Activated CD4-positive, alpha-beta memory T cell treated with anti-CD3 and anti-CD28 coated beads for 36 hours (primary cell): Measurements from ENCODE around the gene RTL9. TPM values are rescaled to one million over a fixed set of nuclear protein-coding genes. Genes with fewer than 3 reads are reported as not detected.
"Not testable (repeated sequence)": the region's sequence is repeated elsewhere in the genome, so short reads cannot be mapped to it uniquely, and the experiment has no call there.

Source experiments
- CTCF ChIA-PET: fragments of 350-600 bp; sonication (Branson Sonifier 250); formaldehyde crosslinking; loops from one replicate; lab custom pipeline; 2021; ENCODE audit warnings: antibody characterized with exemption, inconsistent platforms; lab: Charles Lee
- POLR2A ChIA-PET: fragments of 350-600 bp; sonication (Branson Sonifier 250); formaldehyde crosslinking; loops from one replicate; lab custom pipeline; 2021; ENCODE audit warnings: antibody characterized with exemption; lab: Charles Lee
- DNase-seq: peaks from one replicate; pipeline ENCODE4 v3.0.0-alpha.2; 2020
- H3K27ac Mint-ChIP-seq: one replicate; pipeline ENCODE4 v1.8.0; 2021; ENCODE audit warnings: mixed read lengths
- H3K27me3 Mint-ChIP-seq: one replicate; pipeline ENCODE4 v1.8.0; 2021; ENCODE audit warnings: mixed read lengths
- H3K36me3 Mint-ChIP-seq: one replicate; pipeline ENCODE4 v1.8.0; 2021; ENCODE audit warnings: mixed read lengths
- H3K4me1 Mint-ChIP-seq: one replicate; pipeline ENCODE4 v1.8.0; 2021; ENCODE audit warnings: low read depth, mixed read lengths
- H3K4me3 Mint-ChIP-seq: one replicate; pipeline ENCODE4 v1.8.0; 2021; ENCODE audit warnings: mild to moderate bottlenecking, mixed read lengths
- H3K9me3 Mint-ChIP-seq: one replicate; pipeline ENCODE4 v1.8.0; 2021; ENCODE audit warnings: mixed read lengths
- intact Hi-C: fragments of 100-400 bp; cut with micrococcal nuclease; formaldehyde crosslinking; loops from one replicate; pipeline ENCODE4 v1.15.1; 2023
- total RNA-seq, 2 experiments: library from RNA; stranded (reverse); gene quantifications; one replicate each; pipeline ENCODE4 v1.2.3, GENCODE V29; 2021

The RTL9 gene
- total RNA-seq, 2 experiments from 2014 or later: 0.05 TPM; not detected in 1

DNA sequence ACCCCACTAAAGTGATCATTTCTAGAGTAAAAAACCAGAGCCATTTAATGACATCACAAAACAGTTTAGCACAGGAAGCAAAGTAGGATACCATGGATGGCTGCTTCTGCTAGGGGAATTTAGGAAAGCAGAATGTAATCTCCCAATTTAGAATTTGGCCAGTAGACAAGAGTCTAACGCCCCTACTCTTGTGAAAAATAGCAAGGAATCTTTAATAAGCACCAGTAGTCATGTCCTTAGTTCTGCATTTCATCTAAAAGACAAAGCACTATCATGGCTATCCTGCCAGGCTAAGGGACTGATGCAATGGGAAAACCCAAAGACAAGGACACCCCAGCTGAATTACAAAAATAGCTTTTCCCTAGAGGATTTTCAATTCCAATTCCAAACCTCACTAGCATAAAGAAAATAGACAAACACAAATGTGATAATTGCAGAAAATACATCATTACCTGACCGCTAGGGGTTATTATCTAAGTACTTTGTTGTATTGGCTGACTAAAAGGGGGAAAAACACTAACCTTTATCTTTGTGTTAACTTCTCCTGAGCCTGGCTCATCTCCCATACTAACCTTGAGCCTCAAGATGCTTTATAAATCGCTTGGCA lies 38.2 kb upstream of the RTL9 start:
- H3K9me3 Mint-ChIP-seq: no peaks in the 10 kb centered on the region
- H3K36me3 Mint-ChIP-seq: no peaks in the 10 kb centered on the region
- DNase-seq: no peak
- H3K27ac Mint-ChIP-seq: no peak overlapping the region
- ChIA-PET POLR2A (no interaction called here), CTCF (no interaction called here)
- no peaks in the 10 kb centered on the region for H3K27me3 Mint-ChIP-seq
- H3K4me1 Mint-ChIP-seq: peaks cover 10% of the 10 kb centered on the region
- H3K4me3 Mint-ChIP-seq: no peak overlapping the region
- intact Hi-C loops: no loop called here

- no peak for DNase-seq
- no peak overlapping the region for H3K27ac Mint-ChIP-seq
- intact Hi-C loops: no loop called here
- ChIA-PET POLR2A (no interaction called here), CTCF (interaction anchor here (1.0 kb wide), 1 partner anchor 163 kb away, joined by 3 read pairs; no protein-coding TSS in a partner anchor)
- no peak overlapping the region for H3K4me3 Mint-ChIP-seq
- H3K4me1 Mint-ChIP-seq: peaks cover 8% of the 10 kb centered on the region
- no peaks in the 10 kb centered on the region for H3K36me3 Mint-ChIP-seq
- H3K9me3 Mint-ChIP-seq: no peaks in the 10 kb centered on the region
- no peaks in the 10 kb centered on the region for H3K27me3 Mint-ChIP-seq
Measured at GRCh38 chrX:110321081-110321480, 37.6 kb upstream of the RTL9 start.

GRCh38 chrX:110321670-110322069 lies 37.0 kb upstream of the RTL9 start:
- ChIA-PET POLR2A (no interaction called here), CTCF (interaction anchor here (1.0 kb wide), 1 partner anchor 163 kb away, joined by 3 read pairs; no protein-coding TSS in a partner anchor)
- no peak overlapping the region for H3K4me3 Mint-ChIP-seq
- intact Hi-C loops: no loop called here
- peaks cover 8% of the 10 kb centered on the region for H3K4me1 Mint-ChIP-seq
- no peaks in the 10 kb centered on the region for H3K9me3 Mint-ChIP-seq
- no peaks in the 10 kb centered on the region for H3K27me3 Mint-ChIP-seq
- H3K27ac Mint-ChIP-seq: no peak overlapping the region
- no peak for DNase-seq
- no peaks in the 10 kb centered on the region for H3K36me3 Mint-ChIP-seq

GRCh38 chrX:110322603-110323002 lies 36.0 kb upstream of the RTL9 start:
- ChIA-PET CTCF (interaction anchor here (0.6 to 1.4 kb wide), 2 partner anchors 85 to 143 kb away, joined by 3 read pairs; no protein-coding TSS in a partner anchor), POLR2A (no interaction called here)
- DNase-seq: no peak
- Mint-ChIP-seq H3K36me3 (no peaks in the 10 kb centered on the region), H3K4me3 (no peak overlapping the region), H3K4me1 (peaks cover 8% of the 10 kb centered on the region), H3K9me3 (no peaks in the 10 kb centered on the region), H3K27ac (no peak overlapping the region), H3K27me3 (no peaks in the 10 kb centered on the region)
- intact Hi-C loops: no loop called here

DNA sequence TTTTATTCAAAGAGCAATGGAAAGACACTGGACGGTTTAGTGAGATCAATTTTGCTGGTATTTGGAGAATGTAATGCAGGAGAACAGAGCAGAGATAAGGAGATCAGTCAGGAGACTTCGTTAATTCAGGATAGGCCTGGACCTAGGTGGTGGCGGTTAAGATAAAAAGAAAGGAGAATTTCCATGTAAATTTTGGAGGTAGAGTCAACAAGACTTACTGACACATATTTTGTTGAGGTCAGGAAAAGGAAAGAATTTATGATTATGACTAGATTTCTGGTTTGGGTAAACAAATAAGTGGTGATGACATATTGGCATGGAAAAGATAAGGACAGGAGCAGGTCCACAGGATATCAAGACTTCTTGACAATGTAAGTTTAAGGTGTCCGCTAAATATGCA lies 31.9 kb upstream of the RTL9 start:
- Mint-ChIP-seq H3K9me3 (no peaks in the 10 kb centered on the region), H3K27ac (no peak overlapping the region), H3K27me3 (no peaks in the 10 kb centered on the region), H3K36me3 (no peaks in the 10 kb centered on the region), H3K4me3 (no peak overlapping the region), H3K4me1 (no peaks in the 10 kb centered on the region)
- intact Hi-C loops: no loop called here
- CTCF ChIA-PET: no interaction called here
- POLR2A ChIA-PET: no interaction called here
- no peak for DNase-seq

DNA sequence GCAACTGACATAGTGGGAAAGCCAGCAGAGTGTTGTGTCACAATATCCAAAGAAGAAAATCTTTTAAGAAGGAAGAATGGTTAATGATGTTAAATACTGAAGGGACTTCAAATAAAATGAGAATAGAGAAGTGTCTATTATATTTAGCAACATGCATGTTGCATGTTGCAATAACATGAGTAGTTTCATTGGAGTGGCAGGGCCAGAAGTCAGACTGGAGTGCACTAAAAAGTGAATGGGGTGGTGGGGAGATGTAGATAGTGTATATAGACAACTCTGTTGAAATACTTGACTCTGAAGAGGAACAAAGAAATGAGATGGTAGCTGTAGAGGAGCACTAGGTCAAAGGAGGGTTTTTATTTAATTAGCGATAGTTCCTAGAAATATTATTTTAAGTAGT lies 31.3 kb upstream of the RTL9 start:
- Mint-ChIP-seq H3K4me1 (no peaks in the 10 kb centered on the region), H3K27me3 (no peaks in the 10 kb centered on the region), H3K9me3 (no peaks in the 10 kb centered on the region), H3K27ac (no peak overlapping the region), H3K36me3 (no peaks in the 10 kb centered on the region), H3K4me3 (no peak overlapping the region)
- ChIA-PET CTCF (no interaction called here), POLR2A (no interaction called here)
- DNase-seq: no peak
- intact Hi-C loops: no loop called here

DNA sequence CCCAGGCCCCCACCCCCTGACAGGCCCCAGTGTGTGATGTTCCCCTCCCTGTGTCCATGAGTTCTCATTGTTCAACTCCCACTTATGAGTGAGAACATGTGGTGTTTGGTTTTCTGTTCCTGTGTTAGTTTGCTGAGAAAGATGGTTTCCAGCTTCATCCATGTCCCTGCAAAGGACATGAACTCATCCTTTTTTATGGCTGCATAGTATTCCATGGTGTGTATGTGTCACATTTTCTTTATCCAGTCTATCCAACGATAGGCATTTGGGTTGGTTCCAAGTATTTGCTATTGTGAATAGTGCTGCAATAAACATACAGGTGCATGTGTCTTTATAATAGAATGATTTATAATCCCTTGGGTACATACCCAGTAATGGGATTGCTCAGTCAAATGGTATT lies 30.0 kb upstream of the RTL9 start:
- H3K4me1 Mint-ChIP-seq, H3K27me3 Mint-ChIP-seq, H3K9me3 Mint-ChIP-seq, H3K4me3 Mint-ChIP-seq, POLR2A ChIA-PET, intact Hi-C loops, CTCF ChIA-PET, H3K27ac Mint-ChIP-seq, H3K36me3 Mint-ChIP-seq, DNase-seq: not testable (repeated sequence)

GRCh38 chrX:110331444-110332030 lies 27.1 kb upstream of the RTL9 start:
- Mint-ChIP-seq H3K36me3 (no peaks in the 10 kb centered on the region), H3K4me1 (no peaks in the 10 kb centered on the region), H3K4me3 (no peak overlapping the region), H3K27ac (no peak overlapping the region), H3K27me3 (peaks cover 2% of the 10 kb centered on the region), H3K9me3 (no peaks in the 10 kb centered on the region)
- POLR2A ChIA-PET: no interaction called here
- intact Hi-C loops: no loop called here
- CTCF ChIA-PET: no interaction called here
- no peak for DNase-seq

DNA sequence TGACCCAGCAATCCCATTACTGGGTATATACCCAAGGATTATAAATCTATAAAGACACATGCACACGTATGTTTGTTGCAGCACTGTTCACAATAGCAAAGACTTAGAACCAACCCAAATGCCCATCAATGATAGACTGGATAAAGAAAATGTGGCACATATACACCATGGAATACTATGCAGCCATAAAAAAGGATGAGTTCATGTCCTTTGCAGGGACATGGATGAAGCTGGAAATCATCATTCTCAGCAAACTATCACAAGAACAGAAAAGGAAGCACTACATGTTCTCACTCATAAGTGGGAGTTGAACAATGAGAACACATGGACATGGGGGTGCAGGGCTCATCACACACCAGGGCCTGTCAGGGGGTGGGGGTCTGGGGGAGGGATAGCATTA lies 25.2 kb upstream of the RTL9 start:
- H3K9me3 Mint-ChIP-seq, CTCF ChIA-PET, H3K4me3 Mint-ChIP-seq, H3K27me3 Mint-ChIP-seq, intact Hi-C loops, H3K4me1 Mint-ChIP-seq, DNase-seq, H3K36me3 Mint-ChIP-seq, POLR2A ChIA-PET, H3K27ac Mint-ChIP-seq: not testable (repeated sequence)

DNA sequence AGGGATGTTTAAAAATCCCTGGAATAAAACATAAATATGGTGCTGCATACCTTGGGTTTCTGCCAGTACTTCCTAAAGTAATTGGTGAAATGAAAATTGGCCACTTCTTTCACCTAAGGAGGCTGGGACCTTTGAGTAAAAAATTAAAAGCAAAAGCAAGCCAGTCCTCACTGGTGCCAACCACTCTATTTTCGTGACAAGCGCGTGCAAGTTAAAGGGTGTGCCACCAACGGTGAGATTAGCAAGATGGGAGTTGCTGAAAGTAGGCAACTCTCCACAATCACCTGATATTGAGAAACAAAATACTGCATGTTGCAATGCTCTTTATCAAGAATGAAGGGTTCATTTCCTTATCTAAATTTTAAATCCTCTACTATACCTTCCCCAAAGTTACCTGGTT lies 19.7 kb upstream of the RTL9 start:
- Mint-ChIP-seq H3K36me3 (no peaks in the 10 kb centered on the region), H3K4me3 (no peak overlapping the region), H3K4me1 (peaks cover 7% of the 10 kb centered on the region), H3K27ac (no peak overlapping the region), H3K27me3 (peaks cover 2% of the 10 kb centered on the region), H3K9me3 (no peaks in the 10 kb centered on the region)
- no peak for DNase-seq
- intact Hi-C loops: no loop called here
- POLR2A ChIA-PET: no interaction called here
- CTCF ChIA-PET: no interaction called here

GRCh38 chrX:110341189-110342035 lies 17.2 kb upstream of the RTL9 start:
- ChIA-PET CTCF (interaction anchor here (1.5 kb wide), 1 partner anchor 195 kb away, joined by 4 read pairs; no protein-coding TSS in a partner anchor), POLR2A (no interaction called here)
- no peaks in the 10 kb centered on the region for H3K36me3 Mint-ChIP-seq
- no peaks in the 10 kb centered on the region for H3K9me3 Mint-ChIP-seq
- peak overlapping the region; percentile 69 for H3K27ac Mint-ChIP-seq
- H3K4me3 Mint-ChIP-seq: no peak overlapping the region
- no peak for DNase-seq
- intact Hi-C loops: loop anchor here (10.0 kb wide), 1 partner anchor 63 kb away; no protein-coding TSS in a partner anchor
- H3K27me3 Mint-ChIP-seq: no peaks in the 10 kb centered on the region
- H3K4me1 Mint-ChIP-seq: peaks cover 7% of the 10 kb centered on the region

- intact Hi-C loops: loop anchor here (10.0 kb wide), 1 partner anchor 58 kb away; no protein-coding TSS in a partner anchor
- H3K9me3 Mint-ChIP-seq: no peaks in the 10 kb centered on the region
- H3K4me3 Mint-ChIP-seq: no peak overlapping the region
- no peak overlapping the region for H3K27ac Mint-ChIP-seq
- H3K36me3 Mint-ChIP-seq: no peaks in the 10 kb centered on the region
- ChIA-PET POLR2A (no interaction called here), CTCF (no interaction called here)
- no peak for DNase-seq
- H3K27me3 Mint-ChIP-seq: no peaks in the 10 kb centered on the region
- no peaks in the 10 kb centered on the region for H3K4me1 Mint-ChIP-seq
Measured at GRCh38 chrX:110346681-110347080, 12.0 kb upstream of the RTL9 start.
